ENCODE data around the gene RPE. TPM values are rescaled to one million over a fixed set of nuclear protein-coding genes. Genes with fewer than 3 reads are reported as not detected.

The RPE gene
- total RNA-seq (10 to 100 TPM; 23.9 to 50.1 TPM), polyA plus RNA-seq (10 to 100 TPM; 12.3 to 14.5 TPM)

DNA sequence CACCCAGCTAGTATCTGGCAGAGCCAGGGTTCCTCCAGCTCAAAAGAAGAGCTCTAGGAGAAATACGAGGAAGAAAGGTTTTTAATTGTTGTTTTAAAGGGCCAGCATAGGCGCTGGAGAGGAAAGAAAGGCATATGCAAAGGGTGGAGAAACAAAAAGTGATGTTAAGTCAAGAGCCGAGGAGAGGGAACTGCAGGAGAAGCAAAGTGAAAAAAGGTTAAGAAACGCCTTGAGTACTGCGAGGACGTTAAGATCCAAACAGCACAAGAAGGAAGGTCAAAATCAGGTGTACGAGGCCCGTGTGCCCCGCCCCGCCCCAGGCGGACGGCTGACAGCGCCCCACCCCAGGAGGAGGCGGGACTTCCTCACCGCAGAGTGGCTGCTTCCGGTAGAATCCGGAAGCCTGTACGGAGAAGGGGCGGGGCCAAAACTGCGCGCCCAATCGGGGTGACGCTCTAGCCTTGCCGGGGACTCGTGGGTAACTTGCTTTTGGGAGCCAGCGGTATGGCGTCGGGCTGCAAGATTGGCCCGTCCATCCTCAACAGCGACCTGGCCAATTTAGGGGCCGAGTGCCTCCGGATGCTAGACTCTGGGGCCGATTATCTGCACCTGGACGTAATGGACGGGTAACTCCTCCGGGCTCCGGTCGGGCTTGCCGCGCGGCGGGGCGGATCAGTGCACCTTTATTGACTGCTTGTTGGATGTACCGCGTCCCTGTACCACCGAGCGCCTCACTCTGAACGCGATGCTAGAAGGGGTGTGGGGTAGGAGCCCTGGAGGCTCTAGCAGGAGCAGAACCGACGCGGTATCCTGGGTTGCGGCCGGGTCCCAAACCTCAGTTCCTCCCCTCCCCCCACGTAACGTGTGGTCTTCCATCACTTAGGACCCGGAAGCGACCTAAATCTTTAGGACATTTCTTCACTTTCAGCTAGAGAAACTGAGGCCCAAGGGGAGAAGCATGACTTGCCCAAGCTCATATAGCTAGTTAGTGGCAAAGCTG lies at the start of gene RPE:
Gene RPE (plus strand): TSS at position 481 of the 1,000 bp plus-strand sequence. CDS start 24 bp downstream, at position 505.
- Histone ChIP-seq H3K9me3 (ENCODE audit: control insufficient read depth in 4 of 4, low read length in 3 of 4) (no peaks in the 10 kb centered on the region), H3K27me3 (ENCODE audit: control insufficient read depth in 4 of 4, insufficient read depth in 4 of 4, low read length in 3 of 4) (no peaks in the 10 kb centered on the region), H3K9ac (ENCODE audit: low read depth in 1 of 2, low read length in 2 of 2) (peak within 1 kb of the TSS; percentile 4 to 56), H3K4me3 (ENCODE audit: low read depth in 1 of 3, low read length in 3 of 3) (peak within 1 kb of the TSS; percentile 73 to 90 (median 87)), H3K36me3 (ENCODE audit: control insufficient read depth in 4 of 4, insufficient read depth in 3 of 4, low read depth in 1 of 4, low read length in 3 of 4) (no peaks in the 10 kb centered on the region), H3K4me1 (ENCODE audit: control insufficient read depth in 4 of 4, insufficient read depth in 4 of 4, low read length in 3 of 4) (peaks cover 2 to 29% (median 19%) of the 10 kb centered on the region in 4 donors), H3K27ac (ENCODE audit: low read depth in 1 of 2, low read length in 2 of 2) (peak within 1 kb of the TSS; percentile 26 to 56)
- WGBS, result under 1% methylated on average over 58 of the region's 58 CpGs
- peak; percentile 25 for TF ChIP-seq FOXA1 (IDR thresholded peaks at IDR 0.05)
- TF ChIP-seq FOXA2 (IDR thresholded peaks at IDR 0.05), result no peak
- TF ChIP-seq TAF1 (conservative IDR thresholded peaks at IDR 0.05), result no peak
- TF ChIP-seq YY1 (IDR thresholded peaks at IDR 0.05), result peak; percentile 90
- TF ChIP-seq EGR1 (IDR thresholded peaks at IDR 0.05; ENCODE audit: low read depth in 2 of 2), result peak in 1 of 2 donors; percentile 17
- no peak for TF ChIP-seq JUND (IDR thresholded peaks at IDR 0.05)
- TF ChIP-seq HNF4G (IDR thresholded peaks at IDR 0.05), result no peak
- TF ChIP-seq, protein P1, sequence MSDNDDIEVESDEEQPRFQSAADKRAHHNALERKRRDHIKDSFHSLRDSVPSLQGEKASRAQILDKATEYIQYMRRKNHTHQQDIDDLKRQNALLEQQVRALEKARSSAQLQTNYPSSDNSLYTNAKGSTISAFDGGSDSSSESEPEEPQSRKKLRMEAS (IDR thresholded peaks at IDR 0.05), result peak; percentile 80
- no peak for TF ChIP-seq NR2F2 (IDR thresholded peaks at IDR 0.05)
- TF ChIP-seq HNF4A (conservative IDR thresholded peaks at IDR 0.05), result no peak
- TF ChIP-seq RXRA (IDR thresholded peaks at IDR 0.05), result no peak
- TF ChIP-seq GABPA (IDR thresholded peaks at IDR 0.05 in 1 of 2, conservative IDR thresholded peaks at IDR 0.05 in 1 of 2), result peak; percentile 93 to 99
- TF ChIP-seq, protein P2, sequence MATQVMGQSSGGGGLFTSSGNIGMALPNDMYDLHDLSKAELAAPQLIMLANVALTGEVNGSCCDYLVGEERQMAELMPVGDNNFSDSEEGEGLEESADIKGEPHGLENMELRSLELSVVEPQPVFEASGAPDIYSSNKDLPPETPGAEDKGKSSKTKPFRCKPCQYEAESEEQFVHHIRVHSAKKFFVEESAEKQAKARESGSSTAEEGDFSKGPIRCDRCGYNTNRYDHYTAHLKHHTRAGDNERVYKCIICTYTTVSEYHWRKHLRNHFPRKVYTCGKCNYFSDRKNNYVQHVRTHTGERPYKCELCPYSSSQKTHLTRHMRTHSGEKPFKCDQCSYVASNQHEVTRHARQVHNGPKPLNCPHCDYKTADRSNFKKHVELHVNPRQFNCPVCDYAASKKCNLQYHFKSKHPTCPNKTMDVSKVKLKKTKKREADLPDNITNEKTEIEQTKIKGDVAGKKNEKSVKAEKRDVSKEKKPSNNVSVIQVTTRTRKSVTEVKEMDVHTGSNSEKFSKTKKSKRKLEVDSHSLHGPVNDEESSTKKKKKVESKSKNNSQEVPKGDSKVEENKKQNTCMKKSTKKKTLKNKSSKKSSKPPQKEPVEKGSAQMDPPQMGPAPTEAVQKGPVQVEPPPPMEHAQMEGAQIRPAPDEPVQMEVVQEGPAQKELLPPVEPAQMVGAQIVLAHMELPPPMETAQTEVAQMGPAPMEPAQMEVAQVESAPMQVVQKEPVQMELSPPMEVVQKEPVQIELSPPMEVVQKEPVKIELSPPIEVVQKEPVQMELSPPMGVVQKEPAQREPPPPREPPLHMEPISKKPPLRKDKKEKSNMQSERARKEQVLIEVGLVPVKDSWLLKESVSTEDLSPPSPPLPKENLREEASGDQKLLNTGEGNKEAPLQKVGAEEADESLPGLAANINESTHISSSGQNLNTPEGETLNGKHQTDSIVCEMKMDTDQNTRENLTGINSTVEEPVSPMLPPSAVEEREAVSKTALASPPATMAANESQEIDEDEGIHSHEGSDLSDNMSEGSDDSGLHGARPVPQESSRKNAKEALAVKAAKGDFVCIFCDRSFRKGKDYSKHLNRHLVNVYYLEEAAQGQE (IDR thresholded peaks at IDR 0.05), result no peak
- TF ChIP-seq RAD21 (IDR thresholded peaks at IDR 0.05), result no peak
- TF ChIP-seq, protein P3, sequence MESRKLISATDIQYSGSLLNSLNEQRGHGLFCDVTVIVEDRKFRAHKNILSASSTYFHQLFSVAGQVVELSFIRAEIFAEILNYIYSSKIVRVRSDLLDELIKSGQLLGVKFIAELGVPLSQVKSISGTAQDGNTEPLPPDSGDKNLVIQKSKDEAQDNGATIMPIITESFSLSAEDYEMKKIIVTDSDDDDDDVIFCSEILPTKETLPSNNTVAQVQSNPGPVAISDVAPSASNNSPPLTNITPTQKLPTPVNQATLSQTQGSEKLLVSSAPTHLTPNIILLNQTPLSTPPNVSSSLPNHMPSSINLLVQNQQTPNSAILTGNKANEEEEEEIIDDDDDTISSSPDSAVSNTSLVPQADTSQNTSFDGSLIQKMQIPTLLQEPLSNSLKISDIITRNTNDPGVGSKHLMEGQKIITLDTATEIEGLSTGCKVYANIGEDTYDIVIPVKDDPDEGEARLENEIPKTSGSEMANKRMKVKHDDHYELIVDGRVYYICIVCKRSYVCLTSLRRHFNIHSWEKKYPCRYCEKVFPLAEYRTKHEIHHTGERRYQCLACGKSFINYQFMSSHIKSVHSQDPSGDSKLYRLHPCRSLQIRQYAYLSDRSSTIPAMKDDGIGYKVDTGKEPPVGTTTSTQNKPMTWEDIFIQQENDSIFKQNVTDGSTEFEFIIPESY (IDR thresholded peaks at IDR 0.05), result peak; percentile 48
- TF ChIP-seq, protein P4, sequence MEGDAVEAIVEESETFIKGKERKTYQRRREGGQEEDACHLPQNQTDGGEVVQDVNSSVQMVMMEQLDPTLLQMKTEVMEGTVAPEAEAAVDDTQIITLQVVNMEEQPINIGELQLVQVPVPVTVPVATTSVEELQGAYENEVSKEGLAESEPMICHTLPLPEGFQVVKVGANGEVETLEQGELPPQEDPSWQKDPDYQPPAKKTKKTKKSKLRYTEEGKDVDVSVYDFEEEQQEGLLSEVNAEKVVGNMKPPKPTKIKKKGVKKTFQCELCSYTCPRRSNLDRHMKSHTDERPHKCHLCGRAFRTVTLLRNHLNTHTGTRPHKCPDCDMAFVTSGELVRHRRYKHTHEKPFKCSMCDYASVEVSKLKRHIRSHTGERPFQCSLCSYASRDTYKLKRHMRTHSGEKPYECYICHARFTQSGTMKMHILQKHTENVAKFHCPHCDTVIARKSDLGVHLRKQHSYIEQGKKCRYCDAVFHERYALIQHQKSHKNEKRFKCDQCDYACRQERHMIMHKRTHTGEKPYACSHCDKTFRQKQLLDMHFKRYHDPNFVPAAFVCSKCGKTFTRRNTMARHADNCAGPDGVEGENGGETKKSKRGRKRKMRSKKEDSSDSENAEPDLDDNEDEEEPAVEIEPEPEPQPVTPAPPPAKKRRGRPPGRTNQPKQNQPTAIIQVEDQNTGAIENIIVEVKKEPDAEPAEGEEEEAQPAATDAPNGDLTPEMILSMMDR (IDR thresholded peaks at IDR 0.05; ENCODE audit: low read depth, low read length, missing input control), result no peak
- TF ChIP-seq SP1 (IDR thresholded peaks at IDR 0.05), result peak; percentile 67
- TF ChIP-seq, protein P5, sequence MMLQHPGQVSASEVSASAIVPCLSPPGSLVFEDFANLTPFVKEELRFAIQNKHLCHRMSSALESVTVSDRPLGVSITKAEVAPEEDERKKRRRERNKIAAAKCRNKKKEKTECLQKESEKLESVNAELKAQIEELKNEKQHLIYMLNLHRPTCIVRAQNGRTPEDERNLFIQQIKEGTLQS (IDR thresholded peaks at IDR 0.05), result no peak
- DNase-seq (ENCODE audit: low spot score), result peak; percentile 98

Measured in liver (tissue), 9 donors.